NCI-H226 (cell line): ENCODE results near the gene CCDC182.

Source experiments
- DNase-seq: peaks from one replicate; pipeline ENCODE4 v3.0.0-alpha.2; 2015

CCDC182 gene

GRCh38 chr17:57745242-57745641, at the start of gene CCDC182:
Gene CCDC182, minus strand, starts transcription at chr17:57745299. Its CDS starts 27 bp downstream, at chr17:57745272.
- no peak for DNase-seq

- DNase-seq = no peak
Measured at GRCh38 chr17:57794841-57795240, 49.7 kb upstream of the CCDC182 start.

- DNase-seq = no peak
Measured at GRCh38 chr17:57788725-57789124, 43.6 kb upstream of the CCDC182 start.

- DNase-seq = no peak
Measured at GRCh38 chr17:57785022-57785421, 39.9 kb upstream of the CCDC182 start.

- DNase-seq = no peak
Measured at GRCh38 chr17:57784226-57784895, 39.3 kb upstream of the CCDC182 start.

- peak; percentile 12 for DNase-seq
Measured at GRCh38 chr17:57783338-57783742, 38.2 kb upstream of the CCDC182 start.

GRCh38 chr17:57782647-57783337, 37.7 kb upstream of the CCDC182 start:
- no peak for DNase-seq

GRCh38 chr17:57782062-57782490, 37.0 kb upstream of the CCDC182 start:
- no peak for DNase-seq

GRCh38 chr17:57781386-57782061, 36.4 kb upstream of the CCDC182 start:
- no peak for DNase-seq

GRCh38 chr17:57779706-57780105, 34.6 kb upstream of the CCDC182 start:
- no peak for DNase-seq

- no peak for DNase-seq
Measured at GRCh38 chr17:57778306-57778705, 33.2 kb upstream of the CCDC182 start.

- DNase-seq = no peak
Measured at GRCh38 chr17:57776366-57776765, 31.3 kb upstream of the CCDC182 start.

GRCh38 chr17:57774872-57775271, 29.8 kb upstream of the CCDC182 start:
- no peak for DNase-seq

GRCh38 chr17:57773557-57773956, 28.5 kb upstream of the CCDC182 start:
- peak; percentile 18 for DNase-seq

- DNase-seq = no peak
Measured at GRCh38 chr17:57772774-57773173, 27.7 kb upstream of the CCDC182 start.

- no peak for DNase-seq
Measured at GRCh38 chr17:57767561-57767960, 22.5 kb upstream of the CCDC182 start.

GRCh38 chr17:57766318-57766943, 21.3 kb upstream of the CCDC182 start:
- DNase-seq = no peak

- no peak for DNase-seq
Measured at GRCh38 chr17:57762452-57763395, 17.6 kb upstream of the CCDC182 start.

- DNase-seq = no peak
Measured at GRCh38 chr17:57761887-57762286, 16.8 kb upstream of the CCDC182 start.

- no peak for DNase-seq
Measured at GRCh38 chr17:57760046-57760445, 14.9 kb upstream of the CCDC182 start.

GRCh38 chr17:57758654-57759053, 13.6 kb upstream of the CCDC182 start:
- no peak for DNase-seq

GRCh38 chr17:57757735-57758134, 12.6 kb upstream of the CCDC182 start:
- DNase-seq = no peak
